GM21360 (cell line): ENCODE measurements around the gene NACC1.

Experiments used
- ATAC-seq: cut with Tn5 transposase; IDR thresholded peaks from one replicate; pipeline ENCODE4 v1.9.1; 2021; ENCODE audit warnings: mild to moderate bottlenecking, moderate library complexity; ENCODE audit not compliant: unreplicated experiment

The NACC1 gene

DNA sequence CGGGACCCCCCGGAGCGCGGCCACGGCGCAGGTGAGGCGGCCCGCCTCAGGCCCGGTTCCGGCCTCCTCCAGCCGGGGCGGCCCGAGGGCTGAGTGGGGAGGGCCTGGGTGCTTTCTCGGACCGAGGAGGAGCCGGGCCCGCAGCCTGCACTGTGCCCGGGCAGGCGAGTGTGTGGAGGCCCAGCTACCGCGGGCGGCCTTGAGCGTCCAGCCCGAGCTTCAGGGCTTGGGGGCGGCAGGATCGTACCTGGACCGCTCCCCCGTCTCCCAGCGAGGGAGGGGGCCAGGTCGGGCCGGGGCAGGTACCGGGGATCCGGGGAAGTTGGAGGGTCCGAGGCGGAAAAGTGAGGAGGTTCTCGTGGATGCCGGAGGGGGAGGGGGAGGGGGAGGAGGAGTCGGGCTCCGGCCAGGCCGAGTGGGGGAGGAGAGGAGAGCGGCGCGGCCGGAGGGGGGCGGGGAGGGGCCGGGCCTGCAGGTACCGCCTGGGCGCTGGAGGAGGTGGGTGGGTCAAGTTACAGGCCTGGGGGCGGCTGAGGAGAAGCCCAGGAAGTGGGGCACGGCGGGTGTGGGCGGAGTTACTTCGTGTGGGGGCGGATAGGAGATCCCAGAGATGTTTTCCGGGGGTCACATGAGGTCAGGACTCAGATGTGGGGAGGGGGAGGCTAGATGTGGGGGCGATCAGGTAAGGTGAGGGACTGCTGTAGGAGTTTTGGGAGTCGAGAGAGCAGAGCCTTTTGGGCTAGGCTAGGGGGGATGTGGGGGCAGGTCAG, 545 bp downstream of the NACC1 start:
- ATAC-seq = peak; percentile 7

DNA sequence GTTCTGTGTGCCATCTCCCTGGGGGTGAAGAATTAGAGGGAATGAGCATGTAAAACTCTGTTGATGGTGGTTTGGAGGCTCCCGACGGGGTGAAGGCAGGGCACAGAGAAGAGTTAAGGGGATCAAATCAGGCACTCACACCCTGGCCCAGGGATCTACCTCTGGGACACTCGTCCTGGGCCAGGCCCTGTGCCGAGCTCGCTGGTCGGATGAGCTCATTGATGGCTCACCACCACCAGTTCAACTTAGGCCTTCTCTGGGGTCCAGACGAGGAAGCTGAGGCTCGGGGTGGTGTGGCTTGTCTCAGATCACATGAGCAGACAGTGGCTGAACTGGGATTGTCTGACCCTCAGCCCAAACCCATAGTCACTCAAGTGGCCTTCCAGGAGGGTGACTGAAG, 1.6 kb downstream of the NACC1 start:
- no peak for ATAC-seq

DNA sequence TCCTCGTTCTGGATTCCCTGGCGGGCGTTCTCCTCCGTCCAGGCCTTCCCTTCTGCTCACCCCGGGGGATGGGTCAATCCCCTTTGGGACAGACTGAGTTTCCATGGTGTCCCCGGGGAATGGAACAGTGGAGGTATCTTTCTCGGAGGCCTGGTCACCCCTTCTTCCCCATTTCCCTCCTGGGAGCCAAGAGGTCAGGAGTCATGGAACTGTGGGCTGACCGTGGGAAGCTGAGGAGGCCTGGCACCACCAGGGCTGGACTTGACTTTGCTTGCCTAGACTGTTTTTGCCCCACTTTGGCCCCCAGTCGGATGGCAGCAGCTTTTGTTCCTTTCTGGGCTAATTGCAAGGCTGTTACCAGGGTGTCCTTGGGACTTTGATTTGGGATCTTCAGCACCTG, 2.0 kb downstream of the NACC1 start:
- ATAC-seq = no peak

DNA sequence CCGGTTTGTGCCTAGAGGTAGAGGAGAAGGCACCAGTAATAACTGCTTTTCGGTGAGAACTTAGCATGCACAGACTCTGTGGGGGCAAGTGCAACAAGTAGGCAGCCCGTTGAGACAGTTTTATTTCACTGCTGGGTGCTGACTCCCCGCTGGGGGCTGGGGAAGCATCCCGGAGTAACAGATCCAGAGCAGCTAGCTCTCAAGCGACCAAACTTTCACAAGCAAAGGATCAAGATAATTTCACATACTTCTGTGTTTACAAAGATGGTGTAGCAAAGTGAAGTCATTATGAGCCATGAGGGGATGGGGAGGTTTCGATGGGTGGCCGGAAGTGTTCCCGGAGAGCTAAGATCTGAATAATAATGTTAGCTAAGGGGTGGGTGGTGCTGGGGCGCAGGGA, 2.8 kb downstream of the NACC1 start:
- ATAC-seq = no peak

DNA sequence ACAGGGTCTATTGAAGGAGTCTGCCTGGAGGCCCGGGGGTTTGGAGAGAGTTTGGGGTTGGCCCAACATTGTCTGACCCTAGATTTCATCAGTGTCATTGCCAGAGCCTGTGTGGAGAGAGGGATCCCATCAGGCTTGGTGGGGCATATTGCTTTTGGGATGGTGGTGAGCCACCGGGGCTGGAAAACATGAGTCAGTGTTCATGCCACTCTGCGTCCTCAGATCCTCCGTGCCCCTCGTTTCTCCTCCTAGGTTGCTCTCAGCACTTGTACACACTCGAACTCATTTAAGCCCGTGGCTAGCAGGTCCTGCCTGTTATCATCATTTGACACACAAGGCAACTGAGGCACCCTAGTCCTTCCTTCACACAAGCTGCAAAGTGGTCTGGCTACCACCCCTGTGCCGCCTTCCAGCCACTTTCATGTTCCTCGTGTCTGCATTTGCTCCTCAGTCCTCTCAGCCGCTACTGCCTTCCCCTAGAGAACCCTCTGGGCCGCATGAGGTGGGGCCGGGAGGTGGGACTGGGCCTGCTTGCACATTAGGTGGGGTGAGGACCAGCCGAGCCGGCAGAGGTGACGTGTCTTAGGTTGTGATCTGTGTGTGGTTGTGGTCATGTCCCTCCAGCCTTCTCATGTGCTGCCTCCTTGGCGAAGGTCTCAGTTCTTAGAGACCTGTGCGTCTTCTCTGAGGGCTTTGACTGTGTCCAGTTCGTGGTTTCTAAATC, 3.6 kb downstream of the NACC1 start:
- no peak for ATAC-seq

DNA sequence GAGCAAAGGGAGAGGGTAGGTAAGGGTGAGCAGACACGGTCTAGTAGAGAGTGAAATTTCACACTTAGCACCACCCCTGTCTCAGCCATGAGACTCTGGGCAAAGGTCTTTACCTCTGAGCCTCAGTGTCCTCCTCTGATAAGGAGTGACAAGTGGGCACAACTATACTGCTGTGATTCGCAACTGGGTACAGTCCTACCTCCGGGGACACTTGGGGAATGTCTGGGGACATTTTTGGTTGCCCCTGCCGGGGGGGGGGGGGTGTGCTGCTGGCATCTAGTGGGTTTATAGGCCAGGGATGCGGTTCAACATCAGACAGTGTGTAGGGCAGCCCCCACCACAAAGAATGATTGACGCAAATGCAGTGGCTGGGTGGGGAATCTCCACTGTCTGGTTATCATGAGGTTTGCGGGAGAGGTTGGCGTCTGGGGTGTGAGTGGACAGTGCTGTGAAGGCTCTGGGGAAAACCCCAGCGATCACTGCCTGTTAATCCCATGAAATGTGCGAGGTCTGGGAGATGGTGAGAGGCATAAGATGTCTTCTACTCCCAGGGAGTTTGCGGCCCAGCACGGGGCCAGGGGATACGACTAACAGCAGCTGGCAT, 4.3 kb downstream of the NACC1 start:
- ATAC-seq = no peak

DNA sequence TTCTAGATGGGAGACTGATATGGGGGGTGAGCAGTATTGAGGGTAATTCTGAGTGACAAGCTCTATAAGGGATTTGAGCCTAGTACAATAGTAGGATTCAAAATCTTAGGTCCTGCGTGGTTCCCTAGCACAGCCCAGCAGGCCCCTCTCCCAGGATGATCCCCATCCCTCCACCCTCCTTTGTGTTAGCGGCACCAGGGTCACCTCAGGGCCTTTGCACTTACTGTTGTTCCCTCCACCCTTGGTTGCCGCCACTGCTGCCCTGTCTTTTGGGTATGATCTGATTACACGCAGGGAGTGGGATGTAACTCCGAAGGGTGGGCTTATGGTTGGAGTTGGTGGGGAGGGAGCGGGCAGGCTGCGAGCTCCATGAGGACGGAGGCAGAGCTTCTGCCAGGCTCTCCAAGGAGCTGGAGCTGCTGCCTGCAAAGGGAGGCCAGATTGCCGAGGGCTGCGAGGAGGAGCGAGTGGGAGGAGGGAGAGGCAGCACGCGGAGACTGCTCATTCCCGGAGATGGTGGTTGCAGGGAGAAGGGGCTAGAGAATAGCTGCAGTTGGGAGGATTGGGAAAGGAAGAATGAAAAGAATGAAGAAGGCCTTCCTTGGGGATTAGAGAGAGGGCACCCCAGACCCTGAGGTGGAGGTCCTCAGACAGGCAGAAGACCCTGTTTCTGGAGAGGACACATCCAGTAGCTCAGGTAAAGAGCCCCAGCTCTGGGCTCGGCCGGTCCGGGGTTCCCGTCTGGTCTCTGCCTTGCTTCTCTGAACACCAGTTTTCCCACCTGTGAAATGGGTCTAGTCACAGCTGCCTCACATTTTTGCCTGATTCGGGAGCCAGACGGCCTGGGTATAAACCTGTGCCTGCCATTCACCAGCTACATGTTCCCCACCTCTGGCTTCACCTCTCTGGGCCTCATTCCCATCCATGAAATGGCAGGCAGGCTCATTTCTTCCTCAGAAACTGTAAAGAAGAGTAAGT, 5.2 kb downstream of the NACC1 start:
- ATAC-seq = no peak

DNA sequence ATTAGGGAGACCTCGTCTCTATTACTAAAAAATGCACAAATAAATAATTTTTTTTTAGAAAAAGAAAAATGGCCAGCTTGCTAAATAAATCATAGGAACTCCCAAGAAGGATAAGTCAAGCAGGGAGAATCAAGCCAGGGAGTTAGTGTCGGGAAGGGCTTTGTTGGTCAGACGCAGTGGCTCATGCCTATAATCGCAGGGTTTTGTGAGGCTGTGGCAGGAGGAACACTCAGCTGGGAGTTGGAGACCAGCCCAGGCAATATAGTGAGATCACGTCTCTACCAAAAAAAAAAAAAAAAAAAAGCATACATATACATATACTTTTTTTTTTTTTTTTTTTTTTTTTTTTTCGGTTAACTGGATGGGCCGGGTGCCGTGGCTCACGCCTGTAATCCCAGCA, 9.0 kb downstream of the NACC1 start:
- ATAC-seq = no peak

DNA sequence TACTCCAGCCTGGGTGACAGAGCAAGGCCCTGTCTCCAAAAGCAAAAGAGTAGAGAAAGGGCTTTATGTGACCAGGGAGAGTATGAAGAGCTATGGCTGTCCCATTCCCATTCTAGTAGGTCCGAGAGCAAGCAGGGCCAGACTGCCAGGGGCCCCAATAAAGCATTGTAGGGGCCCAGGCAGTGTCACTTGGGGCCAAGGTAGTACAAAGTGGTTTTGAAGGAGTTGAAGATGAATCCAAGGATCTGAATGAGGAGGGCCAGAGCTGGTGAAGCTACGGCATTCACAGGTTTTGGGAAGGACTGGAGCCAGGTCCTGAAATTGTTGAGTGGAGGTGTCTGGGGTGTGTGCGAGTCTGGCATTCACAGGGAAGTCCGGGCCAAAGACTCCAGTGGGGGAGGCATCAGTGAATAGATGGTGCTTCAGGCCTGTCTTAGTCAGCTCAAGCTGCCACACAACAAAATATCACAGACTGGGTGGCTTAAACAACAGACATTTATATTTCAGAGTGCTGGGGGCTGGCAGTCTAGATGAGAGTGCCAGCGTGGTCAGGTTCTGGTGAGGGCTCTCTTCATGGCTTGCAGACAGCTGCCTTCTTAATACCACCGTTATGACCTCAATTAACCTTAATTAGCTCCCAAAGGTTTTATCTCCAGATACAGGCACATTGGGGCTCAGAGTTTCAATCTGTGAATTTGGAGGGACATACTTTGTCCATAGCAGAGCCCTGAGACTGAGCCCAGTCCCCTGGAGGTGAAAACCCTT, 9.9 kb downstream of the NACC1 start:
- ATAC-seq = no peak

DNA sequence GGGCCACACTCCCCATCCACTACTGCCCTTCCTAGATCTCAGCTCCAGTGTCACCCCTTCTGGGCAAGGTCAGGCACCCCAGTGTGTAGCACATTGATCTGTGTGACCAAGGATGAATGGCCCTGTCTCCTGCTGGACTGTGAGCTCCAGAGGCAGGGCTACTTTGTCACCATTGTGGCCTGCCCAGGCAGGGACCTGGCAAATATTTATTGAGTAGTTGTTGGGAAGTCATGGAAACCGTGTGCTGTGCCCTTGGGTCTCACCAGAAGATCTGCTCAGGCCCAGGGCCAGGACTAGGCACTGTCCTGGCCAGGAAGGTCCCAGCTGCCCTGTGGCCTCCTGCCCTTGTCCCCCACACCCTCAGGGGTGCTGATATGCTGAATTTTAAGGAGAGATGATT, 10.5 kb downstream of the NACC1 start:
- ATAC-seq = no peak

DNA sequence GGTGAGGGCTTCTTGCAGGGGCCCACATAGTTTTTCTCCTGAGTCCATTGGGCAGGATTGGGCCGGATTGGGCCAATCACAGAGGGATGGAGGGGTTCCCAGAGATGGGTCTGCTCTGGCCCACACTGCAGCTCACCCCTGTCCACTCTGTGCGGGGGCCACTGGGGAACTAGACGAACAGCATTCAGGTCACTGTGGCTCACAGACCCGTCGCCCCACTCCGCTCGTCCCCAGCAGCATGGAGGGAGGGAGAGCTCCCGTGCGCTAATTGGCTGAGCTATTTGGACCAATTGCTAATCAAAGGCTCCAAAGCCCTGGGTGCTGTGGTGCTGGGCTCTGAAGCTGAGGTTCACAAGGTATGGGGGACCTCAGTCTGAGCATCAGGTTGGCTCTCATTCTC, 11.3 kb downstream of the NACC1 start:
- no peak for ATAC-seq

DNA sequence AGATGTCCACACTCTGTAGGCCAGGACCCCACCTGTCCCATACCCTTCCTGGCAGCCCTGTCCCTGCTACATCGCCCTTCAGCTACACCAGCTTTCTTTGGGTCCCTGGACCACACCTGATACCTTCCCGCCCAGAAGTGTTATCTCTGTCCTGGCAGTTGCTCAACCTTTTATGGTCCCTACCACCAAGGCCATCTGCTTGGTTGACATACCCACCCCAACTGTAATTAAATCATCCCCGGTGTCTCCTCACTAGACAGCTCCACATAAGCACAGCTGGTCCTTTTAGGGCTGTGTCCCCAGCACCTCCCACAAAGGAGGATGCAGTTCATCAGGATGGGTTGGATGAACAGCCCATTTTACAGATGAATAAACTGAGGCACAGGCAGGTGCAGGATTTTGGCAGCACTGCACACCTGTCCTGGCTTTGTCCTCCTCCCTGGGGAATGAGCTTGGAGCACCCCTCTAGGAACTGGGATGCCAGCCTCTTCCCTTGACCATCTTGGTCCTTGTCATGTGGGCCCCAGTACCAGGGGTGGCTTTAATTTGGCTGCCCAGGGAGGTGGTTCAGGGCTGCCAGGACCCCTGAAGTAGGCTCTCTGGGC, 12.9 kb downstream of the NACC1 start:
- ATAC-seq = no peak

DNA sequence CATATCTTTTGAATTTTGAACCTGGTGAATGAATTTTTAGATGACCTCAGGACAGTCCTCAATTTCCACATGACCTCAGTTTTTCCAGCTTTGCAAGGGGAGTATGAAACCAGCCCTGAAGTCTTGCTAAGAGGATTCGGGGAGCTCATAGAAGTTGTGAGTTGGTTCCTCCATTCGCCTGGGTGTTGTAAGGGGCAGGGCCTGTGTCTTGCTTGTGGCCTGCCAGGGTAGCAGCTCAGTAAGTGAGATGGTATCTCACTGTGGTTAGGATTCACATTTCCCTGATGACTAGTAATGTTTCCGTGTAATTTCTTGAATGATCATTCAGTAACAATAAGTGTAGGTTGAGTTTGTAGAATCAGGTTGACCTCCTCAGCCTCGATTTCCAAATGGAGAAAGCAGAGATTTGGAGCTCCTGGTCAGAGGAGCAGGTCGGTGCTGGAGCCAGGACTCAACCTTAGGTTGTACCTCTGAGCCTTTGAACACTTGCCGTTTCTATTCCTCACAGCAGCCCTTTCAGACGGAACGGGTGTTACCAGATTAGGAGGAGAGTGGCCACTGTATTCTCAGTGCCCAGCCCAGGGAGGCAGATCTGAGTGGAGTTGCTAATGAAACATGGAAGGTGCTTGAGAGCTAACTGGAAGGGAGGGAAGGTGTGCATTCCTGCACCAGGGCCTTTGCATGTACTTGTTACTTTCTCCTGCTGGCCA, 14.6 kb downstream of the NACC1 start:
- no peak for ATAC-seq

DNA sequence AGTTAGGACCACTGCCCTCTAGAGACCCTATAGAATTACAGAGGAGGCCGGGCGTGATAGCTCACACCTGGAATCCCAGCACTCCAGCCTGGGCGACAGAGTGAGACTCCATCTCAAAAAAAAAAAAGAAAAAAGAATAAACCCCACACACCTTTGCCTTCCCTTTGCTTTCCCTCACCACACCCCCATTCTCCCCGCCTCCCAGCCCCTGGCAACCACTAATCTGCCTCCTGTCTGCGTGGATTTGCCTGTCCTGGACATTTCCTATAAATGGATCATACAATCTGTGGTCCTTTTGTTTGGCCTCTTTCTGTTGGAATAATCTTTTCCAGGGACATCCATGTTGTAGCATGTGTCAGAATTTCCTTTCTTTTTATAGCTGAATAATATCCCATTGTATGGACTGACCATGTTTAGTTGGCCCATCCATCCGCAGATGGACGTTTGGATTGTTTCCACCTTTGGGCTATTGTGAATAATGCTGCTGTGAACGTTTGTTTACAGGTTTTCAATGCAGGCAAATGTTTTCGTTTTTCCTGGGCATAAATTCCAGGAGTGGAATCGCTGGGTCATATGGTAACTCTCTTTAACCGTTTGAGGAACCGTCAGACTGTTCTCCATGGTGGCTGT, 15.3 kb downstream of the NACC1 start:
- no peak for ATAC-seq

DNA sequence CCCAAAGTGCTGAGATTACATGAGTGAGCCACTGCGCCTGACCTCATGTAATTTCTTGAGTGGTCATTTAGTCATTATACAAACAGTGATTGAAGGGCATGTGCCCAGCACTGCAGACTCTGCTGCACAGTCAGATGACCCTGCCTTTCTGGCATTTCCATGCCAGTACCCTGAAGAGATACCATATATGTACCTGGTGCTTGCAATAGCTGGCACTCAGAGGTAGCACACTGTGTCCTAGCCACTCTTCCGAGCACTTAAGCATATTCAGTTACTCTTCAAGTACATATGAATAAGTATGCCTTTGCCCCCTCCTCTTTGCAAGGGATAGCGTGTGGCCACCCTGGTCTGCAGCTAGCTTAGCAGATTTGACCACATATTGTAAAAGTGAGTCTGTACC, 16.6 kb downstream of the NACC1 start:
- no peak for ATAC-seq

DNA sequence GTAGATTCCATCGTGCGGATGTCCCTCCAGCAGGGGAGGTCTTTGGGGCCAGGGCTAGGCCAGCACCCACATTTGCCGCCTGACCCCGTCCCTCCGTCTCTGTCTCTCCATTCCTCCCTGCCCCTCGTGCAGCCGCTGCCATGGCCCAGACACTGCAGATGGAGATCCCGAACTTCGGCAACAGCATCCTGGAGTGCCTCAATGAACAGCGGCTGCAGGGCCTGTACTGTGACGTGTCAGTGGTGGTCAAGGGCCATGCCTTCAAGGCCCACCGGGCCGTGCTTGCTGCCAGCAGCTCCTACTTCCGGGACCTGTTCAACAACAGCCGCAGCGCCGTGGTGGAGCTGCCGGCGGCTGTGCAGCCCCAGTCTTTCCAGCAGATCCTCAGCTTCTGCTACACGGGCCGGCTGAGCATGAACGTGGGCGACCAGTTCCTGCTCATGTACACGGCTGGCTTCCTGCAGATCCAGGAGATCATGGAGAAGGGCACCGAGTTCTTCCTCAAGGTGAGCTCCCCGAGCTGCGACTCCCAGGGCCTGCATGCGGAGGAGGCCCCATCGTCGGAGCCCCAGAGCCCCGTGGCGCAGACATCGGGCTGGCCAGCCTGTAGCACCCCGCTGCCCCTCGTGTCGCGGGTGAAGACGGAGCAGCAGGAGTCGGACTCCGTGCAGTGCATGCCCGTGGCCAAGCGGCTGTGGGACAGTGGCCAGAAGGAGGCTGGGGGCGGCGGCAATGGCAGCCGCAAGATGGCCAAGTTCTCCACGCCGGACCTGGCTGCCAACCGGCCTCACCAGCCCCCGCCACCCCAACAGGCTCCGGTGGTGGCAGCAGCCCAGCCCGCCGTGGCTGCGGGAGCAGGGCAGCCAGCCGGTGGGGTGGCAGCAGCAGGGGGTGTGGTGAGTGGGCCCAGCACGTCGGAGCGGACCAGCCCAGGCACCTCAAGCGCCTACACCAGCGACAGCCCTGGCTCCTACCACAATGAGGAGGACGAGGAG, 17.3 kb downstream of the NACC1 start:
- ATAC-seq = no peak

DNA sequence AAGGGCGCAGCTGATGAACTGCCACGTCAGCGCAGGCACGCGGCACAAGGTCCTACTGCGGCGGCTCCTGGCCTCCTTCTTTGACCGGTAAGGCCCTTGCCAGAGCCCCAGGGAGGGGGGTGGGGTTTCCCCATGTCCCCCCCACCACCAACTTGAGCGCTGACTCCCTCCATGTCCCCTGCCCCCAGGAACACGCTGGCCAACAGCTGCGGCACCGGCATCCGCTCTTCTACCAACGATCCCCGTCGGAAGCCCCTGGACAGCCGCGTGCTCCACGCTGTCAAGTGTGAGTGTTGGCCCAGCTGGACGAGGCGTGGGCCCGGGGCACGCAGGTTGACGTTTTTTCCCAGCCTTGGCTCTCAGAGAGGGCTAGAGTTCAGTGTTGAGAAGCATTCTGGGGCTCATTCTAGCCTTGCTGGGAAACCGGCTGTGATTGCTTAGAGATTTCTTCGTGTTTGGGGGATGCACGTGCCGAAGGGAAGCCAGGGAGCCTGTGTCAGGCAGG, 19.3 kb downstream of the NACC1 start:
- no peak for ATAC-seq
